Stimulated activated CD8-positive, alpha-beta memory T cell treated with anti-CD3 and anti-CD28 coated beads, Interleukin-2, amount 100 ng/mL, for 48 hours (primary cell): ENCODE results near the gene SOX5.
"Not testable (repeated sequence)": the region's sequence is repeated elsewhere in the genome, so short reads cannot be mapped to it uniquely, and the experiment has no call there.

Source experiments
- DNase-seq, 2 donors: peaks; one replicate each; pipeline ENCODE4 v3.0.0-alpha.2; 2020; ENCODE audit warnings: low read depth in 2 of 2

SOX5 gene

GRCh38 chr12:23843958-23844357 is 105.5 kb downstream of the SOX5 start:
- DNase-seq: no peak

- no peak for DNase-seq
These were observed 115.4 kb downstream of the SOX5 start for GRCh38 chr12:23834076-23834475.

GRCh38 chr12:23831739-23832138 is 117.7 kb downstream of the SOX5 start:
- no peak for DNase-seq

- DNase-seq: no peak
These were observed 119.3 kb downstream of the SOX5 start for GRCh38 chr12:23830210-23830609.

GRCh38 chr12:23827353-23827752 is 122.1 kb downstream of the SOX5 start:
- no peak for DNase-seq

- not testable (repeated sequence) for DNase-seq
These were observed 124.3 kb downstream of the SOX5 start for GRCh38 chr12:23825124-23825523.

- DNase-seq: no peak
These were observed 125.1 kb downstream of the SOX5 start for GRCh38 chr12:23824358-23824757.

- not testable (repeated sequence) for DNase-seq
These were observed 126.6 kb downstream of the SOX5 start for GRCh38 chr12:23822883-23823282.

- DNase-seq: no peak
These were observed 132.1 kb downstream of the SOX5 start for GRCh38 chr12:23817345-23817744.

- no peak for DNase-seq
These were observed 133.0 kb downstream of the SOX5 start for GRCh38 chr12:23816394-23816851.

- DNase-seq: no peak
These were observed 133.7 kb downstream of the SOX5 start for GRCh38 chr12:23815810-23816209.

GRCh38 chr12:23813206-23813605 is 136.3 kb downstream of the SOX5 start:
- no peak for DNase-seq

GRCh38 chr12:23810329-23810902 is 139.1 kb downstream of the SOX5 start:
- no peak for DNase-seq

- DNase-seq: no peak
These were observed 145.9 kb downstream of the SOX5 start for GRCh38 chr12:23803540-23803939.

- DNase-seq: no peak
These were observed 154.0 kb downstream of the SOX5 start for GRCh38 chr12:23795494-23795893.

GRCh38 chr12:23781118-23781517 is 168.4 kb downstream of the SOX5 start:
- DNase-seq: no peak

GRCh38 chr12:23775208-23775607 is 174.3 kb downstream of the SOX5 start:
- DNase-seq: no peak

- DNase-seq: no peak
These were observed 178.1 kb downstream of the SOX5 start for GRCh38 chr12:23771240-23771949.

- DNase-seq: no peak
These were observed 179.1 kb downstream of the SOX5 start for GRCh38 chr12:23770202-23770938.

GRCh38 chr12:23767834-23768233 is 181.6 kb downstream of the SOX5 start:
- no peak for DNase-seq

GRCh38 chr12:23763724-23764123 is 185.7 kb downstream of the SOX5 start:
- no peak for DNase-seq

- DNase-seq: no peak
These were observed 189.0 kb downstream of the SOX5 start for GRCh38 chr12:23760495-23760894.

GRCh38 chr12:23758608-23759007 is 190.9 kb downstream of the SOX5 start:
- no peak for DNase-seq
